ENCODE data around the gene CCDC192.
"Not testable (repeated sequence)": the region's sequence is repeated elsewhere in the genome, so short reads cannot be mapped to it uniquely, and the experiment has no call there.

CCDC192 gene

DNA sequence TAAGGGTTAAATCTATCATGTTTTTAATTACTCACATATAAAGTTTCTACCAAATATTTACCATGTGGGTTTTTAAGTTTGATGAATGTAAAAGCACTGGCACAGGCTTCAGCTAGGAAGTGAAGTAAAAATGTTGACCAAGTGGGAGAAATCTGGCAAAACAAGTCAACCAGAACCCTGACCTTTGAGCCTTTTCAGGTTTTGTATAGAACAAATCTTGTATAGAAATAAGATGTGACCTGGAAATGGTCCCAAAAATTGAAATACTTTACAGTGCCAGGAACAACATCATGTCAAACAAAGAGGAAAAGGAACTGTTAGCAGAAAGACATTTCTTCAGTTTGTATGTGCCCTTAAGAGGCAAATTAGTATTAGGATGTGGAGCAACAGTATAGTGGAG is 137.6 kb downstream of the CCDC192 start:
- Histone ChIP-seq H3K9me3 (ENCODE audit: insufficient read depth, low read length) (no peaks in the 10 kb centered on the region), H3K9ac (ENCODE audit: low read length) (no peak overlapping the region), H3K4me3 (ENCODE audit: insufficient read depth, low read length, poor library complexity, severe bottlenecking) (no peak overlapping the region), H3K9me2 (replicated peaks; ENCODE audit: insufficient read depth, low read length) (no peaks in the 10 kb centered on the region), H2AFZ (ENCODE audit: low read depth, low read length, severe bottlenecking) (no peak overlapping the region), H3K4me2 (ENCODE audit: low read depth, low read length, poor library complexity, severe bottlenecking) (no peak overlapping the region), H3K79me2 (ENCODE audit: insufficient read depth, low read length) (no peaks in the 10 kb centered on the region), H3F3A (ENCODE audit: insufficient read depth) (no peaks in the 10 kb centered on the region), H3K27ac (ENCODE audit: low read depth, low read length) (no peak overlapping the region), H4K20me1 (ENCODE audit: low read depth, low read length) (no peaks in the 10 kb centered on the region), H3K27me3 (ENCODE audit: low read length) (no peaks in the 10 kb centered on the region), H3K36me3 (ENCODE audit: low read length) (no peaks in the 10 kb centered on the region)
- TF ChIP-seq, protein P1, sequence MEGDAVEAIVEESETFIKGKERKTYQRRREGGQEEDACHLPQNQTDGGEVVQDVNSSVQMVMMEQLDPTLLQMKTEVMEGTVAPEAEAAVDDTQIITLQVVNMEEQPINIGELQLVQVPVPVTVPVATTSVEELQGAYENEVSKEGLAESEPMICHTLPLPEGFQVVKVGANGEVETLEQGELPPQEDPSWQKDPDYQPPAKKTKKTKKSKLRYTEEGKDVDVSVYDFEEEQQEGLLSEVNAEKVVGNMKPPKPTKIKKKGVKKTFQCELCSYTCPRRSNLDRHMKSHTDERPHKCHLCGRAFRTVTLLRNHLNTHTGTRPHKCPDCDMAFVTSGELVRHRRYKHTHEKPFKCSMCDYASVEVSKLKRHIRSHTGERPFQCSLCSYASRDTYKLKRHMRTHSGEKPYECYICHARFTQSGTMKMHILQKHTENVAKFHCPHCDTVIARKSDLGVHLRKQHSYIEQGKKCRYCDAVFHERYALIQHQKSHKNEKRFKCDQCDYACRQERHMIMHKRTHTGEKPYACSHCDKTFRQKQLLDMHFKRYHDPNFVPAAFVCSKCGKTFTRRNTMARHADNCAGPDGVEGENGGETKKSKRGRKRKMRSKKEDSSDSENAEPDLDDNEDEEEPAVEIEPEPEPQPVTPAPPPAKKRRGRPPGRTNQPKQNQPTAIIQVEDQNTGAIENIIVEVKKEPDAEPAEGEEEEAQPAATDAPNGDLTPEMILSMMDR (IDR thresholded peaks at IDR 0.05; ENCODE audit: insufficient read depth, low read length, poor library complexity, severe bottlenecking), result no peak
- no peak for TF ChIP-seq EZH2phosphoT487 (conservative IDR thresholded peaks at IDR 0.05; ENCODE audit: low read length)

DNA sequence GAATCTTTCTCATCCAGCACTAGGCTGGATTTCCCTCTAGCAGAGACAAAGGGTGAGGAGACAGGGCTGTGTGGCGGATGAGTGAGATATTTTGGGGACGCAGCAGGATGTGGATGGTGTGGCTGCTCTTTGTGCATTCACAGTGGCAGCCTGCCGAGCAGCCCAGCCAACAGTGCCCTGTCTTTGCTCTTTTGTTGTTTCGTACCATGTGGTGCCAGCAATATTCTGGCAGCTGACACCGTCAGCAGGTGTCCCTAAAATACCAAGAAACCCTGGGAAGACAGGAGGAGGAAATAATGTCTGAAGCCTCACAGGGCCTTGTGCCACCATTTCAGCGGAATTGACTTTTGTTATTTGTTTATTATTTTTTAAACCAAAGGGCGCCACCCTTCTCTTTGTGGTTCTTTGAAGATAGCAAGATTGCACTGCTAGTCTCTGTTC is 141.4 kb downstream of the CCDC192 start:
- Histone ChIP-seq H3K9me2 (replicated peaks; ENCODE audit: insufficient read depth, low read length) (no peaks in the 10 kb centered on the region), H3K9ac (ENCODE audit: low read length) (no peak overlapping the region), H3K79me2 (ENCODE audit: insufficient read depth, low read length) (no peaks in the 10 kb centered on the region), H3K27me3 (ENCODE audit: low read length) (no peaks in the 10 kb centered on the region), H3K4me2 (ENCODE audit: low read depth, low read length, poor library complexity, severe bottlenecking) (no peak overlapping the region), H4K20me1 (ENCODE audit: low read depth, low read length) (no peaks in the 10 kb centered on the region), H3K9me3 (ENCODE audit: insufficient read depth, low read length) (no peaks in the 10 kb centered on the region), H2AFZ (ENCODE audit: low read depth, low read length, severe bottlenecking) (no peak overlapping the region), H3K36me3 (ENCODE audit: low read length) (no peaks in the 10 kb centered on the region), H3F3A (ENCODE audit: insufficient read depth) (no peaks in the 10 kb centered on the region), H3K27ac (ENCODE audit: low read depth, low read length) (no peak overlapping the region), H3K4me3 (ENCODE audit: insufficient read depth, low read length, poor library complexity, severe bottlenecking) (no peak overlapping the region)
- TF ChIP-seq, protein P1 (IDR thresholded peaks at IDR 0.05; ENCODE audit: insufficient read depth, low read length, poor library complexity, severe bottlenecking), result no peak
- no peak for TF ChIP-seq EZH2phosphoT487 (conservative IDR thresholded peaks at IDR 0.05; ENCODE audit: low read length)

DNA sequence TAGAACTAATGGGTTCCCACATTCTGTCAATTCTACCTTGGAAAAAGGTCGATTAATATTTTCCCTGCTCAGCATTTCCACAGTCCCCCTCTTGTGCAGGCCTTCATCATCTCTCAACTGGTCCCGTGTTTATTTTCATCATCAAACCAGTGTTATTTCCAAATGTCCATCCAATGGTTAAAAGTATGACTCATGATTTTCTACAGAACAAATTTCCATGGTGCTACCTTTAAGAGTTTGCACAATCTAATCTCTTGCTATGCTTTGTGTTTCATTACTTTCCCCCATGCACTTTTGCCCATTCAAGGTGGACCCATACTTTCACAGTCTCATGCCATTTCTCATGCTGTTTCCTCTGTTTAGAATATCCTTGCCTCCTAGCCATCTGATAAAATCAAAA is 143.7 kb downstream of the CCDC192 start:
- Histone ChIP-seq H3K4me3 (ENCODE audit: insufficient read depth, low read length, poor library complexity, severe bottlenecking) (no peak overlapping the region), H4K20me1 (ENCODE audit: low read depth, low read length) (no peaks in the 10 kb centered on the region), H3K27me3 (ENCODE audit: low read length) (no peaks in the 10 kb centered on the region), H3K9me3 (ENCODE audit: insufficient read depth, low read length) (no peaks in the 10 kb centered on the region), H3K27ac (ENCODE audit: low read depth, low read length) (no peak overlapping the region), H3K36me3 (ENCODE audit: low read length) (no peaks in the 10 kb centered on the region), H3K4me2 (ENCODE audit: low read depth, low read length, poor library complexity, severe bottlenecking) (no peak overlapping the region), H3F3A (ENCODE audit: insufficient read depth) (no peaks in the 10 kb centered on the region), H3K9me2 (replicated peaks; ENCODE audit: insufficient read depth, low read length) (no peaks in the 10 kb centered on the region), H3K9ac (ENCODE audit: low read length) (no peak overlapping the region), H2AFZ (ENCODE audit: low read depth, low read length, severe bottlenecking) (no peak overlapping the region), H3K79me2 (ENCODE audit: insufficient read depth, low read length) (no peaks in the 10 kb centered on the region)
- no peak for TF ChIP-seq EZH2phosphoT487 (conservative IDR thresholded peaks at IDR 0.05; ENCODE audit: low read length)
- TF ChIP-seq, protein P1 (IDR thresholded peaks at IDR 0.05; ENCODE audit: insufficient read depth, low read length, poor library complexity, severe bottlenecking), result no peak

DNA sequence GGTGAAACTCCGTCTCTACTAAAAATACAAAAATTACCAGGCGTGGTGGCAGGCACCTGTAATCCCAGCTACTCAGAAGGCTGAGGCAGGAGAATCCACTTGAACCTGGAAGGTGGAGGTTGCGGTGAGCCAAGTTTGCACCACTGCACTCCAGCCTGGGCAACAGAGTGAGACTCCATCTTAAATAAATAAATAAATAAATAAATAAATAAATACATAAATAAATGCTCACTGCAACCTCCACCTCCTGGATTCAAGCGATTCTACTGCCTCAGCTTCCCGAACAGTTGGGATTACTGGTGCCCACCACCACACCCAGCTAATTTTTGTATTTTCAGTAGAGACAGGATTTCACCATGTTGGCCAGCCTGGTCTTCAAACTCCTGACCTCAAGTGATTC is 144.4 kb downstream of the CCDC192 start:
- H2AFZ ChIP-seq (ENCODE audit: low read depth, low read length, severe bottlenecking); H3K9me2 ChIP-seq (replicated peaks; ENCODE audit: insufficient read depth, low read length); H3K9ac ChIP-seq (ENCODE audit: low read length); H3K27me3 ChIP-seq (ENCODE audit: low read length); H4K20me1 ChIP-seq (ENCODE audit: low read depth, low read length); H3K4me3 ChIP-seq (ENCODE audit: insufficient read depth, low read length, poor library complexity, severe bottlenecking); H3K9me3 ChIP-seq (ENCODE audit: insufficient read depth, low read length); H3K79me2 ChIP-seq (ENCODE audit: insufficient read depth, low read length); H3K36me3 ChIP-seq (ENCODE audit: low read length); H3F3A ChIP-seq (ENCODE audit: insufficient read depth); H3K27ac ChIP-seq (ENCODE audit: low read depth, low read length); H3K4me2 ChIP-seq (ENCODE audit: low read depth, low read length, poor library complexity, severe bottlenecking): not testable (repeated sequence)

Data from SU-DHL-6 (cell line).